ENCODE measurements around the gene ASTN1. TPM values are rescaled to one million over a fixed set of nuclear protein-coding genes. Genes with fewer than 3 reads are reported as not detected.

ASTN1 gene
- total RNA-seq, 4 donors from 2014 or later = 0.13 to 3.7 (median 0.84) TPM

GRCh38 chr1:177045151-177045550 lies 119.4 kb downstream of the ASTN1 start:
- DNase-seq (ENCODE audit: low spot score) = no peak
- TF ChIP-seq, protein P1, sequence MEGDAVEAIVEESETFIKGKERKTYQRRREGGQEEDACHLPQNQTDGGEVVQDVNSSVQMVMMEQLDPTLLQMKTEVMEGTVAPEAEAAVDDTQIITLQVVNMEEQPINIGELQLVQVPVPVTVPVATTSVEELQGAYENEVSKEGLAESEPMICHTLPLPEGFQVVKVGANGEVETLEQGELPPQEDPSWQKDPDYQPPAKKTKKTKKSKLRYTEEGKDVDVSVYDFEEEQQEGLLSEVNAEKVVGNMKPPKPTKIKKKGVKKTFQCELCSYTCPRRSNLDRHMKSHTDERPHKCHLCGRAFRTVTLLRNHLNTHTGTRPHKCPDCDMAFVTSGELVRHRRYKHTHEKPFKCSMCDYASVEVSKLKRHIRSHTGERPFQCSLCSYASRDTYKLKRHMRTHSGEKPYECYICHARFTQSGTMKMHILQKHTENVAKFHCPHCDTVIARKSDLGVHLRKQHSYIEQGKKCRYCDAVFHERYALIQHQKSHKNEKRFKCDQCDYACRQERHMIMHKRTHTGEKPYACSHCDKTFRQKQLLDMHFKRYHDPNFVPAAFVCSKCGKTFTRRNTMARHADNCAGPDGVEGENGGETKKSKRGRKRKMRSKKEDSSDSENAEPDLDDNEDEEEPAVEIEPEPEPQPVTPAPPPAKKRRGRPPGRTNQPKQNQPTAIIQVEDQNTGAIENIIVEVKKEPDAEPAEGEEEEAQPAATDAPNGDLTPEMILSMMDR (IDR thresholded peaks at IDR 0.05) = no peak
- ATAC-seq (ENCODE audit: low FRiP score) = no peak

DNA sequence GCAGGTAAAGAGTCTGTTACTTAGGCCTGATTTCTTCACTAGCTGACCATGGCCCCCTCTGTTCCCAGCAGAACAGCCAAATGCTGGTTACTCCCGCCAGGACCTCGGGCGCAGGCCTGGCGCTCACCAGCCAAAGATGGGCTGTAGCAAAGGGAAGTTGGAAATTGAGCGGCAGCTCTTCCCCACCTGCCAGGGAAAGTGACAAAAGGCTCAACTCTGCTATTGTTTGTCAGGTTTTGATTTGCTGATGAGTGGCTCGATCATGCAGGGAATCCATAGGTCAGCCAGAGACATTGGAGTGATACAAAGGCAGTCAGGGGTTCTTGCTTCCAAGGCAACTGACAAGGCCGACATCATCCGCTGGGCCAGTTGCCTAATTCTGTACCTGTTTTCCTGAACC lies 120.1 kb downstream of the ASTN1 start:
- ATAC-seq (ENCODE audit: low FRiP score) (no peak), DNase-seq (ENCODE audit: low spot score) (no peak)
- TF ChIP-seq, protein P1 (IDR thresholded peaks at IDR 0.05) = no peak

DNA sequence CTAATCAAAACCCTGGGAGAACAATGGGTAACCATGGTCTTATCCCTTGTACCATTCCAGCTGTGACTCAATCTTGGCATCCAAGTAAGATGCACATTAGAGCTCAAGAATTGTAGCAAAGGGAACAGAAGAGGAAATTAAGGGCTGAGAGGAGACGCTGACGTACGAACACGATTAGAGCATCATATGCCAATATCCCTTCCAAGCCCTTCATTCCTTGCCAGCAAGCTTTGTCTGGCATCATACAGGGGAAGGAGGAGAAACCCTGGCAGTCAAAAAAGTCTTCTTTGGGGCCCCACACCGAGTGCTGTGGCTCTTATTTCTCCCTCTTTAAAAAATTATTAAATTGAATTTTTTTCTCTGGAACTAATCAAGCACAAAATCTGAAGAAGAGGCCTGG lies 120.9 kb downstream of the ASTN1 start:
- ATAC-seq (ENCODE audit: low FRiP score) = no peak
- DNase-seq (ENCODE audit: low spot score) = no peak
- TF ChIP-seq, protein P1 (IDR thresholded peaks at IDR 0.05) = no peak

DNA sequence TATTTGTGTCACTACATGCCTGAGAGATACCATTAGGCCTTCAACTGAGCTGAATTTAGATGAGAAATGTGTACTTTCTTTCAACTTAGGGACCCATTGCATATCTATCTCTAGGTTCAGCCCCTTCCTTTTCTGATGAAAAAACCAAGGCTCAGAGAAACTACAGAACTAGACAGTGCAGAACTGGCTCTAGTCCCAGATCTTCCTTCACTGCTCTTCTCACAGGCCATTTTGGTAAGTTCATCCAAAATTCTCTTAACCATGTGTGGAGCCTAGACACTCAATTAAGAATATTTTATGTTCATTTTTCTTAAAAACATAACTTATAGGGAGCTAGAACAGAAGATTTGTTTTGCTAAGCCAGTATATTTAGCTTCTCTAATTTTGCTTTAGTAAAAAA lies 128.9 kb downstream of the ASTN1 start:
- TF ChIP-seq, protein P1 (IDR thresholded peaks at IDR 0.05) = no peak
- ATAC-seq (ENCODE audit: low FRiP score) = no peak
- no peak for DNase-seq (ENCODE audit: low spot score)

- TF ChIP-seq, protein P1 (IDR thresholded peaks at IDR 0.05) = no peak
- DNase-seq (ENCODE audit: low spot score) = no peak
These were observed 130.9 kb downstream of the ASTN1 start for GRCh38 chr1:177033628-177034027.

DNA sequence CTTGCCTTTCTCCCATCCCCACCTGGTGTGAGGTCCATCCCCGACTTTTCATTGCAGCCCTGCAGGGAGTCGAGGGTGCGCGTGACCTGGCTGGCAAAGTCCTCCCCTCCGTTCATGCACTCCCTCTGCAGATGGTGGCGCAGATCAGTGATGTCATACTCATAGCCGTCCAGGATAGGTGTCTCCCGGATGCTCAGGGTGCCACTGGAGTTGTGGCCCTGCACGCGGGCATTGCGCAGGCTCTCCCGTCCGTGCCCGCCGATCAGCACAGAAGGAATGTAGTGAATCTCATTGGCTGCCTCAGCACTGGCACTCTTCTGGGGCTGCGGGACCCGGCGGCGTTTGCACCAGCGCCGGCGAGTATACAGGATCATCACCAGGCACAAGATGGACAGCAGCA lies 132.1 kb downstream of the ASTN1 start:
- no peak for ATAC-seq (ENCODE audit: low FRiP score)
- DNase-seq (ENCODE audit: low spot score) = no peak
- TF ChIP-seq, protein P1 (IDR thresholded peaks at IDR 0.05) = no peak

More at GRCh38 chr1:177033628-177034027, 130.9 kb downstream of the ASTN1 start:
- ATAC-seq (ENCODE audit: low FRiP score) = no peak

DNA sequence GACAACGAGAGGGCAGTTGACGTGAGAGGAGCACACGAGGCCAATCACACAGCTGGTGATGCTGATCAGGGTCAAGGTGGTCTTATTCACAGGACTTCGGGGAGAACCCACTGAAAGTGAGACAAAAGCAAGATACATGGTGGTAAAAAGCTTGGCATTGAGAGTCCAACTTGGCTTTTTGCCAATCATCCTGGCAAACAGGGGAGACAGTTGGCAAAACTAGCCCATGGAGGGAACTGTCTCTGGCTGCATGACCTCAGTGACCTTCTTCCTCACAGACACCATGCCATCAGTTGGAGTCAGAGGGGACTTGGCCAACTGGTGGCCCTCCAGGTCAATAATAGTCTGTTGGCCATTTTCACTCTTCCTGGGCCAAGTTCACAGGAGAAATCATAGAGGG lies 139.9 kb downstream of the ASTN1 start:
- no peak for ATAC-seq (ENCODE audit: low FRiP score)
- TF ChIP-seq, protein P1 (IDR thresholded peaks at IDR 0.05) = no peak
- no peak for DNase-seq (ENCODE audit: low spot score)
